HFF-Myc (cell line): ENCODE results near the gene FBXW4.

Source experiments
- DNase-seq: peaks from one replicate; pipeline ENCODE4 v3.0.0-alpha.2; 2011; ENCODE audit warnings: low read depth; ENCODE audit errors: extremely low read depth
- H3K4me3 ChIP-seq: replicated peaks from 2 replicates; pipeline ENCODE4 v1.5.1; 2011; ENCODE audit warnings: low read depth, mild to moderate bottlenecking, control low read depth, low read length
- CTCF ChIP-seq: IDR thresholded peaks from 2 replicates; pipeline ENCODE4 v1.5.1; 2012; ENCODE audit warnings: mild to moderate bottlenecking, low read depth, low read length, control low read depth; ENCODE audit errors: missing control alignments

The FBXW4 gene

GRCh38 chr10:101575091-101575490, 119.9 kb downstream of the FBXW4 start:
- TF ChIP-seq CTCF = no peak
- H3K4me3 ChIP-seq = no peak overlapping the region
- no peak for DNase-seq

- no peak for DNase-seq
- no peak overlapping the region for H3K4me3 ChIP-seq
- TF ChIP-seq CTCF = no peak
Observed at GRCh38 chr10:101573885-101574753, 120.9 kb downstream of the FBXW4 start.

GRCh38 chr10:101572785-101573184, 122.2 kb downstream of the FBXW4 start:
- TF ChIP-seq CTCF = no peak
- DNase-seq = no peak

GRCh38 chr10:101572126-101572525, 122.8 kb downstream of the FBXW4 start:
- no peak overlapping the region for H3K4me3 ChIP-seq
- TF ChIP-seq CTCF = no peak
- no peak for DNase-seq

More at GRCh38 chr10:101572785-101573184, 122.2 kb downstream of the FBXW4 start:
- H3K4me3 ChIP-seq = no peak overlapping the region

- no peak for TF ChIP-seq CTCF
- no peak overlapping the region for H3K4me3 ChIP-seq
- no peak for DNase-seq
Observed at GRCh38 chr10:101571271-101571925, 123.6 kb downstream of the FBXW4 start.

- TF ChIP-seq CTCF = no peak
- no peak for DNase-seq
- H3K4me3 ChIP-seq = peak overlapping the region; percentile 53
Observed at GRCh38 chr10:101570428-101571270, 124.3 kb downstream of the FBXW4 start.
